Choroid plexus epithelial cell (primary cell): ENCODE data around the gene AHNAK.
A peak's percentile ranks its signal among the peaks of the same experiment; 100 is the strongest.
"Not testable (repeated sequence)": the region's sequence is repeated elsewhere in the genome, so short reads cannot be mapped to it uniquely, and the experiment has no call there.

Source experiments
- DNase-seq: peaks from one replicate; pipeline ENCODE4 v3.0.0-alpha.2; 2010; ENCODE audit warnings: low read depth
- H3K4me3 ChIP-seq: 2 replicates; pipeline ENCODE4 v1.5.1; 2011; ENCODE audit warnings: low read depth, mild to moderate bottlenecking, control low read depth, low read length, moderate library complexity
- TF ChIP-seq, protein P1 (sequence below): conservative IDR thresholded peaks from 2 replicates; pipeline ENCODE4 v1.5.1; 2011; ENCODE audit warnings: low read depth, mild to moderate bottlenecking, control low read depth, inconsistent platforms, low read length, moderate library complexity

Gene AHNAK

DNA sequence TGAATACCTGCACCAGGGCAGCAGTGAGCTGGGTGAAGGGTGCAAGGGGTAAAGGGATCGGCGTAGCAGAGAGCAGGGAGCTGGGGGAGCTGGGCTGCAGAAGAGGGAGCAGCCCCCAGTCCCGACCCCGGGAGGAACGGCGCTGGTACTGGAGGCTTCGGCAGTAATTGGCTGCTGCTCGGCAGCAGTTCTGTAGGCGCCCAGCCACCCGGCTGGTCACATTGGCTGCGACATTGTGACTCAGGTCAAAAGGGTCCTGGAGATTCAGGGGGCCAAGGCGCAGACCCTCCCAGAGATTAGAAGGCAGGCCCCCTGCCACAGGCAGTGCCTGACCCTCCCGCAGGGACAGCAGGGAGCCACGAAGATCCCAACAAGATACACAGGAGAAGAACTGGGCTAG lies 29.2 kb upstream of the AHNAK start:
- DNase-seq, result no peak
- H3K4me3 ChIP-seq, result peak overlapping the region; percentile 85
- TF ChIP-seq, protein P1, sequence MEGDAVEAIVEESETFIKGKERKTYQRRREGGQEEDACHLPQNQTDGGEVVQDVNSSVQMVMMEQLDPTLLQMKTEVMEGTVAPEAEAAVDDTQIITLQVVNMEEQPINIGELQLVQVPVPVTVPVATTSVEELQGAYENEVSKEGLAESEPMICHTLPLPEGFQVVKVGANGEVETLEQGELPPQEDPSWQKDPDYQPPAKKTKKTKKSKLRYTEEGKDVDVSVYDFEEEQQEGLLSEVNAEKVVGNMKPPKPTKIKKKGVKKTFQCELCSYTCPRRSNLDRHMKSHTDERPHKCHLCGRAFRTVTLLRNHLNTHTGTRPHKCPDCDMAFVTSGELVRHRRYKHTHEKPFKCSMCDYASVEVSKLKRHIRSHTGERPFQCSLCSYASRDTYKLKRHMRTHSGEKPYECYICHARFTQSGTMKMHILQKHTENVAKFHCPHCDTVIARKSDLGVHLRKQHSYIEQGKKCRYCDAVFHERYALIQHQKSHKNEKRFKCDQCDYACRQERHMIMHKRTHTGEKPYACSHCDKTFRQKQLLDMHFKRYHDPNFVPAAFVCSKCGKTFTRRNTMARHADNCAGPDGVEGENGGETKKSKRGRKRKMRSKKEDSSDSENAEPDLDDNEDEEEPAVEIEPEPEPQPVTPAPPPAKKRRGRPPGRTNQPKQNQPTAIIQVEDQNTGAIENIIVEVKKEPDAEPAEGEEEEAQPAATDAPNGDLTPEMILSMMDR, result no peak

DNA sequence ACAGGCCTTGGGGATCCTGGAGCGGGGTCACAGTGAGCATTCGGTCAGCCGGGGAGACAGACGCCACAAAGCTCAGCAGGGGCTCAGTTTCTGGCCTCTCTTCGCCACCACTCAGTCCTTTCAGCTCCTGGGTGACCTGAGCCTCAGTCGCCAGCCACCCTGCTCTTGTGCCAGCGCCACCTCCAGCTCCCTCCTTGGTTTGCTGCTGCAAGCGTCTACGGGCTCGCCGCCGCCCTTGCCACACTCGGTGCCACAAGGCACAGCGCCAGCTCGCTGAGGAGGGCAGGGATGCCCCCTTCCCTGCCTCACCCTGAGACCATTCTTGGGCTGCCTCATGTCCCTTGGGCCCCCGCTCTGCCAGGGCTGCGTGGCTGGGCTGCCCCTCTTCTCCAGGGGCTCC lies 28.6 kb upstream of the AHNAK start:
- TF ChIP-seq, protein P1, result no peak
- H3K4me3 ChIP-seq, result peak overlapping the region; percentile 85
- no peak for DNase-seq

DNA sequence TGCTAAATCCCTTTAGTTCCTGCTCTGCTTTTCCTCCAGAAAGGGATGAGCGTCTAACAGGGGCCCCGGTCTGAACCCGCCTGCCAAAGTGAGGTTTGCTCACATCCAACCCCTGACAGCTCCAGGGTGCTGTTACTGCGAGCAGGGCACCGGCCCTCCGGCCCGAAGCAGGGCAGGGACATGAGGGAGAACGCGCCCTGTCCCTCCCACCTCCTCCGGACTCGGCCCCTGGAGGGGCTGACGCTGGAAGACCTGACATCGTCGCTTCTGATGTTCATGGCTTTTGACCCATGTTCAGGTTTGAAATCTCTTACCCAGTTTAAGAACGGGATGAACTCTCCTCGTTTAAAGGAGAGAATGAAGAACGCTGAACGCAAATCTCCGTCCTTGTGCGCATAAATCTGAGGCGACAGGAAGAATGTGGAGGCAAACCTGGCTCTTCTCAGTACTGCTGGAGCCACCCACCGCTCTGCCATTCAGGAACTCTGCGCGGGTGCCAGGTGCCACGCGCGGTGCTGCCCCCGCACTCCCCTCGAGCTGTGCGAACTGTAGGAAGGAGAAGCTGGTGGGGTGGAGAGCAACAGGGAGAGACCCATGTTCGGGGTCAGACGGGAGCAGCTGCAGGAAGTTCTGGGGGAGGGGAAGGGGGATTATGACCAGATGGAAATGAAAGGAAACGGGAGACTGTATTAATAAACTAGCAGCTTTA lies 27.9 kb upstream of the AHNAK start:
- TF ChIP-seq, protein P1, result no peak
- DNase-seq, result no peak
- H3K4me3 ChIP-seq, result peak overlapping the region; percentile 85

GRCh38 chr11:62573592-62574362 lies 27.2 kb upstream of the AHNAK start, which contains the start of gene EEF1G:
Gene EEF1G, minus strand, starts transcription at chr11:62573891. Its CDS starts 49 bp downstream, at chr11:62573842.
- TF ChIP-seq, protein P1, result no peak
- peak; percentile 100 for DNase-seq

GRCh38 chr11:62573006-62573591 lies 26.5 kb upstream of the AHNAK start:
- DNase-seq, result peak; percentile 45
- TF ChIP-seq, protein P1, result no peak
- H3K4me3 ChIP-seq, result peak overlapping the region; percentile 98

More at GRCh38 chr11:62573592-62574362, 27.2 kb upstream of the AHNAK start, which contains the start of gene EEF1G:
- H3K4me3 ChIP-seq, result peak within 1 kb of the TSS; percentile 98

- TF ChIP-seq, protein P1, result no peak
- DNase-seq, result no peak
- H3K4me3 ChIP-seq, result peak overlapping the region; percentile 98
Observed at GRCh38 chr11:62572431-62572830, 25.8 kb upstream of the AHNAK start.

DNA sequence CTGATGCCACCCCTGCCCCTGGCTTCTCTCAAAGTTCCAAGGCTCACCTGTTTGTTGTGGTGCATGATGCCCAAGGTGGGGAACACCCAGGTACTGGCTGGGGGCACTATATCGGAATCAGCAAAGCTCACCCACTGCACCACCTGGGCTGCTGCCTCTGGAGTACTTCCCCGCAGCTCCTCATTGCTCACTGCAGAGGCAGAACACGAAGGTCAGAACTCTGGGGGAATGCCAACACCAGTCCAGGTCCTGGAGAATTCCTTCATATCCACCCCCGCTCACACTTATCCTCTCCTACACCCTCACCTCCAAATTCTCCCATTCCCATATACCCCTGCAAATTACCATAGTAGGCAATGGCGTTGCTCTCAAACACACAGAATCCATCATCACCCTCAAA lies 24.9 kb upstream of the AHNAK start:
- not testable (repeated sequence) for DNase-seq, H3K4me3 ChIP-seq

GRCh38 chr11:62570903-62571302 lies 24.3 kb upstream of the AHNAK start:
- not testable (repeated sequence) for H3K4me3 ChIP-seq, DNase-seq
